T-helper 1 cell (primary cell): ENCODE data around the gene KIF5C.
"Not testable (repeated sequence)": the region's sequence is repeated elsewhere in the genome, so short reads cannot be mapped to it uniquely, and the experiment has no call there.

ENCODE experiments used
- DNase-seq, 5 donors: peaks; one replicate each; pipeline ENCODE4 v3.0.0-alpha.2; 2012 to 2020
- total RNA-seq, 4 donors: gene quantifications; one replicate each; lab custom pipeline; 2026; lab: John Stamatoyannopoulos, UW

Gene KIF5C
- 21.7 to 61.3 (median 44.5) reads per million in 4 donors for total RNA-seq

- peak; percentile 74 to 90 (median 82) for DNase-seq
Observed at GRCh38 chr2:148874868-148875341, at the start of gene KIF5C. Gene KIF5C (plus strand): TSS chr2:148875227. CDS start chr2:148875618, 391 bp downstream.

GRCh38 chr2:148826791-148827190 lies 48.2 kb upstream of the KIF5C start:
- no peak for DNase-seq

- DNase-seq, result no peak
Observed at GRCh38 chr2:148828941-148829340, 46.1 kb upstream of the KIF5C start.

GRCh38 chr2:148829618-148830017 lies 45.4 kb upstream of the KIF5C start:
- no peak for DNase-seq

GRCh38 chr2:148832637-148833036 lies 42.4 kb upstream of the KIF5C start:
- DNase-seq, result no peak

- DNase-seq, result no peak
Observed at GRCh38 chr2:148842050-148842449, 33.0 kb upstream of the KIF5C start.

GRCh38 chr2:148848146-148848545 lies 26.9 kb upstream of the KIF5C start:
- DNase-seq, result no peak

- no peak for DNase-seq
Observed at GRCh38 chr2:148853458-148853857, 21.6 kb upstream of the KIF5C start.

GRCh38 chr2:148860037-148860436 lies 15.0 kb upstream of the KIF5C start:
- no peak for DNase-seq

- no peak for DNase-seq
Observed at GRCh38 chr2:148861367-148861766, 13.7 kb upstream of the KIF5C start.

- not testable (repeated sequence) for DNase-seq
Observed at GRCh38 chr2:148862478-148862877, 12.5 kb upstream of the KIF5C start.

- no peak for DNase-seq
Observed at GRCh38 chr2:148865512-148865911, 9.5 kb upstream of the KIF5C start.

GRCh38 chr2:148866091-148866490 lies 8.9 kb upstream of the KIF5C start:
- no peak for DNase-seq

GRCh38 chr2:148867079-148867769 lies 7.8 kb upstream of the KIF5C start:
- DNase-seq, result no peak

GRCh38 chr2:148875387-148876051 lies 492 bp downstream of the KIF5C start:
- no peak for DNase-seq

GRCh38 chr2:148876202-148876594 lies 1.2 kb downstream of the KIF5C start:
- DNase-seq, result no peak

GRCh38 chr2:148876595-148877402 lies 1.8 kb downstream of the KIF5C start:
- peak; percentile 15 to 63 (median 46) for DNase-seq

GRCh38 chr2:148877403-148877740 lies 2.3 kb downstream of the KIF5C start:
- no peak for DNase-seq

- DNase-seq, result no peak
Observed at GRCh38 chr2:148880636-148881035, 5.6 kb downstream of the KIF5C start.

GRCh38 chr2:148882051-148882450 lies 7.0 kb downstream of the KIF5C start:
- DNase-seq, result no peak

GRCh38 chr2:148885209-148885608 lies 10.2 kb downstream of the KIF5C start:
- DNase-seq, result no peak

GRCh38 chr2:148885988-148886387 lies 11.0 kb downstream of the KIF5C start:
- DNase-seq, result no peak

- DNase-seq, result no peak
Observed at GRCh38 chr2:148887350-148888002, 12.4 kb downstream of the KIF5C start.
